ENCODE measurements around the gene CREB3. TPM values are rescaled to one million over a fixed set of nuclear protein-coding genes. Genes with fewer than 3 reads are reported as not detected.

The CREB3 gene
- total RNA-seq, 1 donor from 2014 or later = 35.9 TPM

- H3K36me3 Mint-ChIP-seq (ENCODE audit: low read depth) = no peaks in the 10 kb centered on the region
- H3K27ac Mint-ChIP-seq (ENCODE audit: unreplicated experiment) = no peak overlapping the region
- no peak for DNase-seq (ENCODE audit: low read depth, low spot score)
- no peak for TF ChIP-seq CTCF (conservative IDR thresholded peaks at IDR 0.05)
- H3K27me3 Mint-ChIP-seq (ENCODE audit: low read depth) = no peaks in the 10 kb centered on the region
- no peaks in the 10 kb centered on the region for H3K9me3 Mint-ChIP-seq
- H3K4me3 Mint-ChIP-seq = no peak overlapping the region
- peaks cover 15% of the 10 kb centered on the region for H3K4me1 Mint-ChIP-seq
These were observed 39.1 kb downstream of the CREB3 start for GRCh38 chr9:35771534-35771933.

- no peak for DNase-seq (ENCODE audit: low read depth, low spot score)
- no peaks in the 10 kb centered on the region for H3K9me3 Mint-ChIP-seq
- no peaks in the 10 kb centered on the region for H3K27me3 Mint-ChIP-seq (ENCODE audit: low read depth)
- no peaks in the 10 kb centered on the region for H3K36me3 Mint-ChIP-seq (ENCODE audit: low read depth)
- no peak for TF ChIP-seq CTCF (conservative IDR thresholded peaks at IDR 0.05)
- peaks cover 15% of the 10 kb centered on the region for H3K4me1 Mint-ChIP-seq
- no peak overlapping the region for H3K4me3 Mint-ChIP-seq
- no peak overlapping the region for H3K27ac Mint-ChIP-seq (ENCODE audit: unreplicated experiment)
These were observed 39.5 kb downstream of the CREB3 start for GRCh38 chr9:35771943-35772342.

- no peak for DNase-seq (ENCODE audit: low read depth, low spot score)
- Mint-ChIP-seq H3K4me3 (no peak overlapping the region), H3K27ac (ENCODE audit: unreplicated experiment) (no peak overlapping the region), H3K4me1 (peaks cover 15% of the 10 kb centered on the region), H3K36me3 (ENCODE audit: low read depth) (no peaks in the 10 kb centered on the region), H3K9me3 (no peaks in the 10 kb centered on the region), H3K27me3 (ENCODE audit: low read depth) (no peaks in the 10 kb centered on the region)
- TF ChIP-seq CTCF (conservative IDR thresholded peaks at IDR 0.05) = no peak
These were observed 42.6 kb downstream of the CREB3 start for GRCh38 chr9:35774907-35775635.

- no peak overlapping the region for H3K4me3 Mint-ChIP-seq
- peaks cover 15% of the 10 kb centered on the region for H3K4me1 Mint-ChIP-seq
- no peak for DNase-seq (ENCODE audit: low read depth, low spot score)
- H3K36me3 Mint-ChIP-seq (ENCODE audit: low read depth) = no peaks in the 10 kb centered on the region
- H3K27me3 Mint-ChIP-seq (ENCODE audit: low read depth) = no peaks in the 10 kb centered on the region
- H3K27ac Mint-ChIP-seq (ENCODE audit: unreplicated experiment) = no peak overlapping the region
- TF ChIP-seq CTCF (conservative IDR thresholded peaks at IDR 0.05) = no peak
- no peaks in the 10 kb centered on the region for H3K9me3 Mint-ChIP-seq
These were observed 43.6 kb downstream of the CREB3 start for GRCh38 chr9:35776018-35776417.

- H3K4me3 Mint-ChIP-seq = no peak overlapping the region
- no peak overlapping the region for H3K27ac Mint-ChIP-seq (ENCODE audit: unreplicated experiment)
- no peak for TF ChIP-seq CTCF (conservative IDR thresholded peaks at IDR 0.05)
- H3K4me1 Mint-ChIP-seq = peaks cover 15% of the 10 kb centered on the region
- peaks cover 3% of the 10 kb centered on the region for H3K36me3 Mint-ChIP-seq (ENCODE audit: low read depth)
- H3K9me3 Mint-ChIP-seq = no peaks in the 10 kb centered on the region
- no peak for DNase-seq (ENCODE audit: low read depth, low spot score)
- no peaks in the 10 kb centered on the region for H3K27me3 Mint-ChIP-seq (ENCODE audit: low read depth)
These were observed 46.0 kb downstream of the CREB3 start for GRCh38 chr9:35778496-35778895.
